DMS153 (cell line): ENCODE results near the gene UMODL1.

Experiments
- DNase-seq: peaks from one replicate; lab custom pipeline; 2025; lab: John Stamatoyannopoulos, UW

Gene UMODL1

GRCh38 chr21:42190486-42190863 is 119.4 kb downstream of the UMODL1 start:
- no peak for DNase-seq

GRCh38 chr21:42191064-42191463 is 119.9 kb downstream of the UMODL1 start:
- no peak for DNase-seq

DNA sequence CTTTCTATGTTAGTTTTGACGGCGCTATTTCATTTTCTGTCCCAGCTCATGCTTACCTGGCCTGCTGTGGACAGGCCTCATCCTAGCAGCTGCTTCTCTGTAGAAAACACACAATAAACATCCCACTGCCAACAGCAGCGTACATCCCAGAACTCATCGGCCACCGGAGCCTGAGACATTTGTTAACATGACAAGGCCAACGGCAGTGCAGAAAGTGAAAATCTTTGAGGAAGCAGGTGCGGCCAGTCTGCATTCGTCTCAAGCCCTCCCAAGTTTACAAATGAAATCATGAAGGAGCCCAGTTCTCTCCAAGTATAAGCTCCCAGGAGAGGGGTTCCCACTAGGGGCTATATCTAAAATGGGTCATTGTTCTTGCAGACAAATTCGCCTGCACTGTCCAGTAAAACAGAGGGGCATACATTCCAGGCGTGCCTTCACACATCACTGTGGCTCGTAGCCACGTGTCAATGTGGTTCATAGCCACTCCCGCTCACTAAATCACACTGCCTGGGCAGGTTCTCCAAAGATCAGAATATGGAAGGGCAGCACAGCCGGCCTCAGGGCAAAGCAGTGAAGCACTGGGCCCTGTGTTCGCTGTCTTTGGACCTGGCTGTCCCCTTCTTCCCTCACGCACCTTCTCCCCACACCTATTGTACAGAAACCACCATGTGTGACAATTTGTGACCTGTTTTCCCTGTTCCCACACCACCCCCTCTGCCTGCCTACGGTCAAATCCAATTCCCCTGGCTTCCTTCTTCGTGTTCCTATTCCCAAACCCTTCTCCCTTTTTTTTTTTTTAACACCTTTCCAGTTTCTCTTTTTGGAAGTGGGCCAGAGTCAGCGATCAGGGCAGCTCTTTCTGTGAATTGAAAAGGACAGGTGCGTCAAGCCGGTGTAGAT is 120.8 kb downstream of the UMODL1 start:
- DNase-seq = no peak
